Activated CD4-positive, alpha-beta memory T cell treated with anti-CD3 and anti-CD28 coated beads, Interleukin-2, amount 10 ng/mL, durations not matched to agents 7 days and 5 days (primary cell): Measurements from ENCODE around the gene IST1. TPM values are rescaled to one million over a fixed set of nuclear protein-coding genes. Genes with fewer than 3 reads are reported as not detected.
A peak's percentile ranks its signal among the peaks of the same experiment; 100 is the strongest.
"Not testable (repeated sequence)": the region's sequence is repeated elsewhere in the genome, so short reads cannot be mapped to it uniquely, and the experiment has no call there.

Experiments used
- CTCF ChIA-PET: fragments of 350-600 bp; sonication (Branson Sonifier 250); formaldehyde crosslinking; loops from one replicate; lab custom pipeline; 2021; ENCODE audit warnings: antibody characterized with exemption, inconsistent platforms; lab: Charles Lee
- POLR2A ChIA-PET: fragments of 350-600 bp; sonication (Branson Sonifier 250); formaldehyde crosslinking; loops from one replicate; lab custom pipeline; 2021; ENCODE audit warnings: antibody characterized with exemption; lab: Charles Lee
- DNase-seq: peaks from one replicate; pipeline ENCODE4 v3.0.0-alpha.2; 2020
- H3K27ac Mint-ChIP-seq: one replicate; pipeline ENCODE4 v1.8.0; 2021; ENCODE audit warnings: mild to moderate bottlenecking, mixed read lengths
- H3K27me3 Mint-ChIP-seq: one replicate; pipeline ENCODE4 v1.8.0; 2021; ENCODE audit warnings: mixed read lengths
- H3K36me3 Mint-ChIP-seq: one replicate; pipeline ENCODE4 v1.8.0; 2021; ENCODE audit warnings: low read depth, mixed read lengths
- H3K4me1 Mint-ChIP-seq: one replicate; pipeline ENCODE4 v1.8.0; 2021; ENCODE audit warnings: mixed read lengths
- H3K4me3 Mint-ChIP-seq: one replicate; pipeline ENCODE4 v1.8.0; 2021; ENCODE audit warnings: mild to moderate bottlenecking, mixed read lengths
- H3K9me3 Mint-ChIP-seq: one replicate; pipeline ENCODE4 v1.8.0; 2021; ENCODE audit warnings: mixed read lengths
- total RNA-seq, 2 experiments: library from RNA; stranded (reverse); gene quantifications; one replicate each; pipeline ENCODE4 v1.2.3, GENCODE V29; 2021

The IST1 gene
- total RNA-seq, 2 experiments from 2014 or later, result 227 to 229 TPM

DNA sequence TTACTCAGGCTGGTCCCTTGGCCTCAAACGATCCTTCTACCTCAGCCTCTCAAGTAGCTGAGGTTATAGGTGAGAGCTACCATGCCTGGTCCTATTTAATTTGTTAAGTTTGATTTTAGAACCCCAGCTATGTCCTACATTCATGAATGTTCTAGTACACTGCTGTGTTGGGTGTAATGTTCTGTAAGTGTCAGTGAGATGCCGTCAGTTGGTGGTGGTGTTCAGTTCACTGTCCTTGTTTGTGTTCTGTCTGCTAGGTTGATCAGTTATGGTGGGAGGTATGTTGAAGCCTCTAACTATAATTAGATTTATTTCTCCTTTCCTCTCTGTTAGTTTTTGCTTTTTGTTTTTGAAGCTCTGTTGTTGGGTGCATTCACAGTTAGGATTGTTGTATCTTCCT lies 8.3 kb downstream of the IST1 start:
- ChIA-PET POLR2A (interaction anchor here (1.4 to 1.6 kb wide), 2 partner anchors 60 to 95 kb away, joined by 3 to 4 read pairs; partner anchors contain the start of gene AP1G1), CTCF (interaction anchor here (0.6 to 2.4 kb wide), 3 partner anchors 10 to 58 kb away, joined by 3 to 8 read pairs (median 5); no protein-coding TSS in a partner anchor)
- Mint-ChIP-seq H3K4me3 (no peak overlapping the region), H3K9me3 (no peaks in the 10 kb centered on the region), H3K4me1 (peaks cover 62% of the 10 kb centered on the region), H3K27ac (no peak overlapping the region), H3K27me3 (no peaks in the 10 kb centered on the region), H3K36me3 (peaks cover 36% of the 10 kb centered on the region)
- no peak for DNase-seq

DNA sequence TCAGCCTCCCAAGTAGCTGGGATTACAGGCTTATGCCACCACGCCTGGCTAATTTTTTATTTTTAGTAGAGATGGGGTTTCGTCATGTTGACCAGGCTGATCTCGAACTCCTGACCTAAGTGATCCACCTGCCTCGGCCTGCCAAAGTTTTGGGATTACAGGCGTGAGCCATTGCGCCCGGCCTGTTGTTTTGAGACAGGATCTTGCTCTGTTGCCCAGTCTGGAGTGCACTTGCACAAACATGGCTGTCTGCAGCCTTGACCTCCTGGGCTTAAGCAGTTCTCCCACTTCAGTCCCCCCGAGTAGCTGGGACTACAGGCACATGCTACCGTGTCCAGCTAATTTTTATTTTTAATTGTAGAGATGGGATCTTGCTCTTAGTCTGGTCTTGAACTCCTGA lies 8.9 kb downstream of the IST1 start:
- no peaks in the 10 kb centered on the region for H3K27me3 Mint-ChIP-seq
- H3K4me3 Mint-ChIP-seq, result no peak overlapping the region
- no peak for DNase-seq
- H3K36me3 Mint-ChIP-seq, result peaks cover 42% of the 10 kb centered on the region
- no peaks in the 10 kb centered on the region for H3K9me3 Mint-ChIP-seq
- H3K27ac Mint-ChIP-seq, result no peak overlapping the region
- H3K4me1 Mint-ChIP-seq, result peaks cover 65% of the 10 kb centered on the region
- ChIA-PET POLR2A (no interaction called here), CTCF (interaction anchor here (1.3 to 2.4 kb wide), 2 partner anchors 20 to 57 kb away, joined by 4 to 8 read pairs; partner anchors contain the start of gene ZNF821)

GRCh38 chr16:71905765-71906164 lies 10.4 kb downstream of the IST1 start:
- H3K9me3 Mint-ChIP-seq, POLR2A ChIA-PET, H3K4me3 Mint-ChIP-seq, H3K27me3 Mint-ChIP-seq, DNase-seq: not testable (repeated sequence)
- H3K27ac Mint-ChIP-seq, result peak overlapping the region; percentile 44
- H3K4me1 Mint-ChIP-seq, result peaks cover 60% of the 10 kb centered on the region
- peaks cover 49% of the 10 kb centered on the region for H3K36me3 Mint-ChIP-seq
- CTCF ChIA-PET, result interaction anchor here (1.0 to 2.4 kb wide), 2 partner anchors 23 to 56 kb away, joined by 3 to 8 read pairs; no protein-coding TSS in a partner anchor

DNA sequence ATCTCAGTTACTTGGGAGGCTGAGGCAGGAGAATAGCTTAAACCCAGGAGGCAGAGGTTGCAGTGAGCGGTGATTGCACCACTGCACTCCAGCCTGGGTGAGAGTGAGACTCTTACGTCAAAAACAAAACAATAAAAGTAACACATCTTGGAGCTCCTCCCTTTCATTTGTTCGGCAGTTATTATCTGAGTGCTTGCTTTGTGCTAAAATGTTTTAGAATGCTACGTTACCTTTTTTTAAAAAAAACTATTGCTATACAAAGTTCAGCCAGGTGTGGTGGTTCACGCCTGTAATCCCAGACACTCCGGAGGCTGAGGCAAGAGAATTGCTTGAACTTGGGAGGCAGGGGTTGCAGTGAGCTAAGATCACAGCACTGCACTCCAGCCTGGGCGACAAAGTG lies 15.8 kb downstream of the IST1 start:
- DNase-seq, result no peak
- Mint-ChIP-seq H3K27me3 (no peaks in the 10 kb centered on the region), H3K4me1 (peaks cover 41% of the 10 kb centered on the region), H3K9me3 (no peaks in the 10 kb centered on the region), H3K27ac (no peak overlapping the region), H3K4me3 (no peak overlapping the region), H3K36me3 (peaks cover 64% of the 10 kb centered on the region)
- ChIA-PET CTCF (interaction anchor here (0.8 to 1.1 kb wide), 2 partner anchors 17 to 50 kb away, joined by 3 to 5 read pairs; no protein-coding TSS in a partner anchor), POLR2A (interaction anchor here (1.0 kb wide), 1 partner anchor 22 kb away, joined by 3 read pairs; no protein-coding TSS in a partner anchor)

DNA sequence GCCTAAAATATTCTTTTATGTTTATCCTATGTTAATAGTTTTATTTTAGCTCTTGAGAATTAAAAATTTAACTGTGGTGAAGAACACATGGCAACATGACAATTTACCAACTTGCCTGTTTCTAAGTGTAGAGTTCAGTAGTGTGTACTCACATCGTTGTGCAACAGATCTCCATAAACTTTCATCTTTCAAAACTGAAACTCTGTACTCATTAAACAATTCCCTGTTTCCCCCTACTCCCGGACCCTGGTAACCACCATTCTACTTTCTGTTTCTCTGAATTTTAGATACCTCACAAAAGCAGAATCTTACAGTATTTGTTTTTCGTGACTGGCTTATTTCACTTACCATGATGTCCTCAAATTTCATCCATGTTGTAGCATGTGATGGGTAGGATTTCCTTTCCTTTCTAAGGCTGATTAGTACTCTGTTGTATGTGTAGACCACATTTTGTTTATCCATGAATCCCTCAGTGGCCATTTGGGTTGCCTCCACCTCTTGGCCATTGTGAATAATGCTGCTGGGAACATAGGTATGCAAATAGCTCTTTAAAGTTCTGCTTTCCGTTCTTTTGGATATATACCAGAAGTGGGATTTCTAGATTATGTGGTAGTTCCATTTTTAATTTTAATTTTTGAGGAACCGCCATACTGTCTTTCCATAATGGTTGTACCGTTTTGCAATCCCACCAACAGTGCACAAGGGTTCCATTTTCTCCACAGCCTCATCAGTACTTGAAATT lies 17.4 kb downstream of the IST1 start:
- no peak overlapping the region for H3K27ac Mint-ChIP-seq
- ChIA-PET POLR2A (interaction anchor here (0.6 kb wide), 1 partner anchor 14 kb away, joined by 4 read pairs; no protein-coding TSS in a partner anchor), CTCF (no interaction called here)
- H3K4me3 Mint-ChIP-seq, result no peak overlapping the region
- H3K4me1 Mint-ChIP-seq, result peaks cover 47% of the 10 kb centered on the region
- H3K9me3 Mint-ChIP-seq, result no peaks in the 10 kb centered on the region
- no peak for DNase-seq
- H3K27me3 Mint-ChIP-seq, result no peaks in the 10 kb centered on the region
- H3K36me3 Mint-ChIP-seq, result peaks cover 71% of the 10 kb centered on the region

DNA sequence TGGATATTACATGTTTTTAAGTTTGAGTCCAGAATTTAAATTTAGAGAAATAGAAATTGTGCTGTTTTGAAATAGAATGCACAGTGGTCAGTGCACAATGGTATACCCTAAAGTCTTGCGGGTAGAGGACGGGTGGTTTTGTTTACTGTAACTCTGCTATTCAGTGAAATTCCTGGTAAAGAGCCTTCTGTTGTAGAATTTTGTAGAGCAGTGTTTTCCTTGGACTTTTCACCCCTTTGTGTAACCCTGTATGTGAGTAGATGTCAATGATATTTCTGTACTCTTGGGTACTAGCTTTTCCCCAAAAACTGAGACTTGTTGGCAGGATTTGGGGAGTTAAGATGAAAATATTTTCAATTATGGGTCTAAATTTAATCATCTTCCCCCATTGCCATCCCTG lies 19.5 kb downstream of the IST1 start:
- no peak for DNase-seq
- H3K9me3 Mint-ChIP-seq, result no peaks in the 10 kb centered on the region
- peaks cover 74% of the 10 kb centered on the region for H3K36me3 Mint-ChIP-seq
- ChIA-PET CTCF (no interaction called here), POLR2A (no interaction called here)
- no peak overlapping the region for H3K27ac Mint-ChIP-seq
- H3K4me3 Mint-ChIP-seq, result no peak overlapping the region
- peaks cover 37% of the 10 kb centered on the region for H3K4me1 Mint-ChIP-seq
- no peaks in the 10 kb centered on the region for H3K27me3 Mint-ChIP-seq

DNA sequence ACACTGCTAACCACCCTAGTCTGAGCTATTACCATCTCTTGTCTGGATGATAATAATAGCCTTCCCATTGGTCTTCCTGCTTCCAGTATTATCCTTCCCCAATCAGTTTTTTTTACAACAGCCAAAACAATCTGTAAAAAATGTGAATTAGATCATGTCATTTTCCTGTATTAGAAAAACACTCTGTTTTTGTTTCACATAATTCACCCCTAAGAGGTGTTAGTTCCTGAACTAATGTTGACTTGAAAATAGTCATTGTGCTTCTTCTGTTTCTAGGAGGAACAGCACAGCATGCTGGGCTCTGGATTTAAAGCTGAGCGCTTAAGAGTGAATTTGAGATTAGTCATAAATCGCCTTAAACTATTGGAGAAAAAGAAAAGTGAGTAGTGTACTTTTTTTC lies 20.0 kb downstream of the IST1 start:
- H3K27ac Mint-ChIP-seq, result no peak overlapping the region
- POLR2A ChIA-PET, result no interaction called here

GRCh38 chr16:71916397-71916920 lies 21.1 kb downstream of the IST1 start:
- H3K27ac Mint-ChIP-seq, result no peak overlapping the region
- H3K27me3 Mint-ChIP-seq, result no peaks in the 10 kb centered on the region
- peaks cover 35% of the 10 kb centered on the region for H3K4me1 Mint-ChIP-seq
- CTCF ChIA-PET, result interaction anchor here (0.6 to 1.2 kb wide), 2 partner anchors 9 to 36 kb away, joined by 3 read pairs; no protein-coding TSS in a partner anchor
- no peak overlapping the region for H3K4me3 Mint-ChIP-seq
- POLR2A ChIA-PET, result interaction anchor here (0.8 to 1.5 kb wide), 3 partner anchors 13 to 150 kb away, joined by 3 to 4 read pairs (median 4); no protein-coding TSS in a partner anchor
- H3K9me3 Mint-ChIP-seq, result no peaks in the 10 kb centered on the region
- DNase-seq, result no peak
- peaks cover 83% of the 10 kb centered on the region for H3K36me3 Mint-ChIP-seq

More for the DNA sequence above, 20.0 kb downstream of the IST1 start:
- Mint-ChIP-seq H3K4me3 (no peak overlapping the region), H3K36me3 (peaks cover 76% of the 10 kb centered on the region), H3K9me3 (no peaks in the 10 kb centered on the region), H3K4me1 (peaks cover 37% of the 10 kb centered on the region), H3K27me3 (no peaks in the 10 kb centered on the region)
- CTCF ChIA-PET, result no interaction called here
- DNase-seq, result no peak

GRCh38 chr16:71917900-71918299 lies 22.6 kb downstream of the IST1 start:
- no peak overlapping the region for H3K4me3 Mint-ChIP-seq
- POLR2A ChIA-PET, result no interaction called here
- no peak for DNase-seq
- H3K4me1 Mint-ChIP-seq, result peaks cover 28% of the 10 kb centered on the region
- H3K9me3 Mint-ChIP-seq, result no peaks in the 10 kb centered on the region
- H3K36me3 Mint-ChIP-seq, result peaks cover 87% of the 10 kb centered on the region
- CTCF ChIA-PET, result interaction anchor here (0.6 kb wide), 1 partner anchor 8 kb away, joined by 3 read pairs; no protein-coding TSS in a partner anchor
- no peak overlapping the region for H3K27ac Mint-ChIP-seq
- no peaks in the 10 kb centered on the region for H3K27me3 Mint-ChIP-seq

- Mint-ChIP-seq H3K36me3 (peaks cover 87% of the 10 kb centered on the region), H3K27me3 (no peaks in the 10 kb centered on the region), H3K4me3 (no peak overlapping the region), H3K9me3 (no peaks in the 10 kb centered on the region), H3K4me1 (peaks cover 32% of the 10 kb centered on the region), H3K27ac (no peak overlapping the region)
- ChIA-PET CTCF (interaction anchor here (0.6 kb wide), 1 partner anchor 158 kb away, joined by 4 read pairs; no protein-coding TSS in a partner anchor), POLR2A (no interaction called here)
- no peak for DNase-seq
Observed at GRCh38 chr16:71919035-71919434, 23.7 kb downstream of the IST1 start.

GRCh38 chr16:71920658-71921057 lies 25.3 kb downstream of the IST1 start:
- peaks cover 87% of the 10 kb centered on the region for H3K36me3 Mint-ChIP-seq
- H3K27ac Mint-ChIP-seq, result no peak overlapping the region
- H3K9me3 Mint-ChIP-seq, result no peaks in the 10 kb centered on the region
- H3K4me1 Mint-ChIP-seq, result peaks cover 26% of the 10 kb centered on the region
- H3K4me3 Mint-ChIP-seq, result no peak overlapping the region
- ChIA-PET CTCF (no interaction called here), POLR2A (interaction anchor here (1.5 kb wide), 1 partner anchor 25 kb away, joined by 6 read pairs; the partner anchor contains the start of gene IST1)
- H3K27me3 Mint-ChIP-seq, result no peaks in the 10 kb centered on the region
- DNase-seq, result no peak

DNA sequence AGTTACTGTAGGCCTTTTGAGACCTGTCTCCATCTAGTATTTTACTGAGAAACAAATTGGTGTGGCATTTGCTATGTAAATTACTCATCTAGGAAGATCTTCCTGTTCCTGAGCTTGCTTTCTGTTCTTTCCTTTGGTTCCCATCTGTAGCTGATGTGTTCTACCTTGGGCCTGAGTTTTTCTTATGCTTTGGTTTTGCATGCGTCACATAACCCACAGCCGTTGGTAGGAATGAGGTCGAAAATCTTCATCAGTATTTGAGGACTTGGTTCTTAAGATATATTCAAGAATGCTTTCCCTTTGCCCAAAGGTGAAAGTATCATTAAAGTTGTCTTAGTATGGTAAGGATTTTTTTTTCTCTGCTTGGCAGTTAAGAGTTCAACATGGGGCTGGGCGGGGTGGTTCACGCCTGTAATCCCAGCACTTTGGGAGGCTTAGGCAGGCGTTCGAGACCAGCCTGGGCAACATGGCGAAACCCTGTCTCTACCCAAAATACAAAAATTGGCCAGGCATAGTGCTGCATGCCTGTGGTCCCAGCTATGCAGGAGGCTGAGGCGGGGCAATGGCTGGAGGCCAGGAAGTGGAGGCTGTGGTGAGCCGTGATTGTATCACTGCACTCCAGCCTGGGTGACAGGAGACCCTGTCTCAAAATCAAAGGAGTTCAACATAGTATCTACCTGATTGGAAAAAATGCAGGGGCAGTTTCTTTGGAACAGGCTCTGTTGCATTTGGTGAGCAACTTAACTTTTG lies 28.8 kb downstream of the IST1 start:
- no peak for DNase-seq
- ChIA-PET POLR2A (no interaction called here), CTCF (interaction anchor here (0.6 to 1.4 kb wide), 2 partner anchors 15 to 159 kb away, joined by 3 read pairs; no protein-coding TSS in a partner anchor)
- H3K4me1 Mint-ChIP-seq, result peaks cover 17% of the 10 kb centered on the region
- no peaks in the 10 kb centered on the region for H3K9me3 Mint-ChIP-seq
- no peaks in the 10 kb centered on the region for H3K27me3 Mint-ChIP-seq
- H3K4me3 Mint-ChIP-seq, result no peak overlapping the region
- peaks cover 84% of the 10 kb centered on the region for H3K36me3 Mint-ChIP-seq
- no peak overlapping the region for H3K27ac Mint-ChIP-seq
